ENCODE results near the gene NCDN. TPM values are rescaled to one million over a fixed set of nuclear protein-coding genes. Genes with fewer than 3 reads are reported as not detected.

NCDN gene
- total and polyA plus RNA-seq, 2 donors (not counting 1 experiment from before 2014, with no cell fraction given), result 18.1 to 33.2 TPM

DNA sequence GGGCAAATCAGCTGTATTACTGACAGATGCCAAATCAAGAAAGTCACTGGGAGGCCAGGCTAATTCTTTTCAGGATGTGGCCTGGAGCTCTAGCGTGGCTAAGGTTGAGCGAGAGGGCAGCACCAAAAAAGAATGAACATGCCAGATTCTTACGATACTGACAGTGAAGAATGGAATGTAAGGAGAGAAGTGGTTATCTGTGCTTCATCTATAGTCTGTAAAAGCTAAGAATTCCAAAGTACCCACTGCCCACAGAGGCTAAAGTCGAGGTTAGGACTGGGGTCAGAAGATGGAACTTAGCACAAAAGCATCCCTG, 48.2 kb downstream of the NCDN start:
- no peak overlapping the region for H3K27ac ChIP-seq (ENCODE audit: insufficient read depth, low read length)
- no peak overlapping the region for H3K9ac ChIP-seq (ENCODE audit: insufficient read depth, low read length)
- H3K36me3 ChIP-seq (ENCODE audit: control insufficient read depth, insufficient read depth, low read length), result peaks cover 14% of the 10 kb centered on the region
- no peaks in the 10 kb centered on the region for H3K9me3 ChIP-seq (ENCODE audit: control insufficient read depth, insufficient read depth, low read depth, low read length)
- H3K4me1 ChIP-seq (ENCODE audit: control insufficient read depth, extremely low read depth, insufficient read depth, low read length), result no peaks in the 10 kb centered on the region
- DNase-seq (ENCODE audit: low read depth in 2 of 2), result peak in 1 of 2 donors; percentile 76
- peaks cover 7% of the 10 kb centered on the region for H3K79me2 ChIP-seq (ENCODE audit: control insufficient read depth, insufficient read depth, low read length)
- peaks cover 2% of the 10 kb centered on the region for H4K20me1 ChIP-seq (ENCODE audit: control insufficient read depth, extremely low read depth, insufficient read depth, low read length)
- no peak overlapping the region for H3K4me3 ChIP-seq (replicated peaks in 1 of 4; ENCODE audit: control extremely low read depth in 1 of 4, insufficient read depth in 1 of 4, low read depth in 3 of 4, low read length in 4 of 4)
- H3K27me3 ChIP-seq (ENCODE audit: control insufficient read depth, insufficient read depth, low read length), result no peaks in the 10 kb centered on the region
- no peak overlapping the region for H2AFZ ChIP-seq (ENCODE audit: low read length)
- TF ChIP-seq EZH2 (IDR thresholded peaks at IDR 0.05; ENCODE audit: low read length, missing control alignments), result no peak
- TF ChIP-seq, protein P1, sequence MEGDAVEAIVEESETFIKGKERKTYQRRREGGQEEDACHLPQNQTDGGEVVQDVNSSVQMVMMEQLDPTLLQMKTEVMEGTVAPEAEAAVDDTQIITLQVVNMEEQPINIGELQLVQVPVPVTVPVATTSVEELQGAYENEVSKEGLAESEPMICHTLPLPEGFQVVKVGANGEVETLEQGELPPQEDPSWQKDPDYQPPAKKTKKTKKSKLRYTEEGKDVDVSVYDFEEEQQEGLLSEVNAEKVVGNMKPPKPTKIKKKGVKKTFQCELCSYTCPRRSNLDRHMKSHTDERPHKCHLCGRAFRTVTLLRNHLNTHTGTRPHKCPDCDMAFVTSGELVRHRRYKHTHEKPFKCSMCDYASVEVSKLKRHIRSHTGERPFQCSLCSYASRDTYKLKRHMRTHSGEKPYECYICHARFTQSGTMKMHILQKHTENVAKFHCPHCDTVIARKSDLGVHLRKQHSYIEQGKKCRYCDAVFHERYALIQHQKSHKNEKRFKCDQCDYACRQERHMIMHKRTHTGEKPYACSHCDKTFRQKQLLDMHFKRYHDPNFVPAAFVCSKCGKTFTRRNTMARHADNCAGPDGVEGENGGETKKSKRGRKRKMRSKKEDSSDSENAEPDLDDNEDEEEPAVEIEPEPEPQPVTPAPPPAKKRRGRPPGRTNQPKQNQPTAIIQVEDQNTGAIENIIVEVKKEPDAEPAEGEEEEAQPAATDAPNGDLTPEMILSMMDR (conservative IDR thresholded peaks at IDR 0.05 in 1 of 2, IDR thresholded peaks at IDR 0.05 in 1 of 2; ENCODE audit: low read depth in 1 of 2, low read length in 2 of 2), result no peak
- H3K4me2 ChIP-seq (ENCODE audit: extremely low read depth, insufficient read depth, low read length), result no peak overlapping the region

DNA sequence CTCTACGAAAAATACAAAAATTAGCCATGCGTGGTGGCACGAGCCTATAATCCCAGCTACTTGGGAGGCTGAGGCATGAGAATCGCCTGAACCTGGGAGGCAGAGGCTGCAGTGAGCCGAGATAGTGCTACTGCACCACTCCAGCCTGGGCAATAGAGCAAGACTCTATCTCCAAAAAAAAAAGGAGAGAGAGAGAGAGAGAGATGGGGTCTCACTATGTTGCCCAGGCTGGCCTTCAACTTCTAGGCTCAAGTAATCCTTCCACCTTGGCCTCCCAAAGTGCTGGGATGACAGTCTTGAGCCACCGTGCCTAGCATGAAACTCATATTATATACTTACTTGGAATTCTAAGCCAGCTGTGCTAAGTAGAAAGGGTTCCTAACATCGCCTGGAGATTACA, 54.1 kb downstream of the NCDN start:
- Histone ChIP-seq H3K4me3 (replicated peaks in 1 of 4; ENCODE audit: control extremely low read depth in 1 of 4, insufficient read depth in 1 of 4, low read depth in 3 of 4, low read length in 4 of 4) (no peak overlapping the region), H3K27ac (ENCODE audit: insufficient read depth, low read length) (no peak overlapping the region), H3K9me3 (ENCODE audit: control insufficient read depth, insufficient read depth, low read depth, low read length) (no peaks in the 10 kb centered on the region), H3K36me3 (ENCODE audit: control insufficient read depth, insufficient read depth, low read length) (peaks cover 5% of the 10 kb centered on the region), H3K4me1 (ENCODE audit: control insufficient read depth, extremely low read depth, insufficient read depth, low read length) (no peaks in the 10 kb centered on the region), H3K4me2 (ENCODE audit: extremely low read depth, insufficient read depth, low read length) (no peak overlapping the region), H3K9ac (ENCODE audit: insufficient read depth, low read length) (no peak overlapping the region), H3K79me2 (ENCODE audit: control insufficient read depth, insufficient read depth, low read length) (peaks cover 21% of the 10 kb centered on the region), H3K27me3 (ENCODE audit: control insufficient read depth, insufficient read depth, low read length) (no peaks in the 10 kb centered on the region), H2AFZ (ENCODE audit: low read length) (no peak overlapping the region), H4K20me1 (ENCODE audit: control insufficient read depth, extremely low read depth, insufficient read depth, low read length) (no peaks in the 10 kb centered on the region)
- TF ChIP-seq, protein P1 (conservative IDR thresholded peaks at IDR 0.05 in 1 of 2, IDR thresholded peaks at IDR 0.05 in 1 of 2; ENCODE audit: low read depth in 1 of 2, low read length in 2 of 2), result no peak
- TF ChIP-seq EZH2 (IDR thresholded peaks at IDR 0.05; ENCODE audit: low read length, missing control alignments), result no peak
- no peak for DNase-seq (ENCODE audit: low read depth in 2 of 2)

DNA sequence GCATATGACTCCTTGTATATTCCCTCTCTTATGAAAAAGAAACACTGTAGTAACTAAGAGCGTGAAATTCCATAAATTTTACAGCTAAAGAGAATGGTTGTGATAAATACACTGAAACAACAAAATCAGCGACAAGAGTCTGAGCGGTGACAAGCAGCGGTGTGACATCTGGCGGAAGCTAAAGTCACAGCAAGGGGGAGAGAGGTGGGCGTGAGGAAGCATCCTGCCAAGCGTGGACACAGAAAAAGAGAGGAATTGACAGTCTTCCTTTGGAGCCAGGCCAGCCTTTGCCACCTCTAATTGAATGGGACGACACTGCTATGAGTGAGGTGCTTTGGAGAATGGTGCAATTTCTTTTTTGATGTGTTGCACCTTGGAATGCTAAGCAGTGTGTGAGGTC, 57.8 kb downstream of the NCDN start:
- Histone ChIP-seq H3K9ac (ENCODE audit: insufficient read depth, low read length) (no peak overlapping the region), H3K36me3 (ENCODE audit: control insufficient read depth, insufficient read depth, low read length) (peaks cover 1% of the 10 kb centered on the region), H3K79me2 (ENCODE audit: control insufficient read depth, insufficient read depth, low read length) (peaks cover 15% of the 10 kb centered on the region), H3K4me1 (ENCODE audit: control insufficient read depth, extremely low read depth, insufficient read depth, low read length) (no peaks in the 10 kb centered on the region), H2AFZ (ENCODE audit: low read length) (no peak overlapping the region), H3K27ac (ENCODE audit: insufficient read depth, low read length) (no peak overlapping the region), H3K4me2 (ENCODE audit: extremely low read depth, insufficient read depth, low read length) (no peak overlapping the region), H3K4me3 (replicated peaks in 1 of 4; ENCODE audit: control extremely low read depth in 1 of 4, insufficient read depth in 1 of 4, low read depth in 3 of 4, low read length in 4 of 4) (no peak overlapping the region), H4K20me1 (ENCODE audit: control insufficient read depth, extremely low read depth, insufficient read depth, low read length) (no peaks in the 10 kb centered on the region), H3K9me3 (ENCODE audit: control insufficient read depth, insufficient read depth, low read depth, low read length) (no peaks in the 10 kb centered on the region), H3K27me3 (ENCODE audit: control insufficient read depth, insufficient read depth, low read length) (no peaks in the 10 kb centered on the region)
- no peak for DNase-seq (ENCODE audit: low read depth in 2 of 2)
- TF ChIP-seq, protein P1 (conservative IDR thresholded peaks at IDR 0.05 in 1 of 2, IDR thresholded peaks at IDR 0.05 in 1 of 2; ENCODE audit: low read depth in 1 of 2, low read length in 2 of 2), result no peak
- TF ChIP-seq EZH2 (IDR thresholded peaks at IDR 0.05; ENCODE audit: low read length, missing control alignments), result no peak

Other genes with a start within 250 kb of the NCDN start
- gene KIAA0319L, start 396 bp upstream of the NCDN start, total RNA-seq, result 38.5 and 65.4 TPM in 2 replicates
- 47.6 and 66.1 TPM in 2 replicates for gene KIAA0319L, start 396 bp upstream of the NCDN start, polyA plus RNA-seq
- gene TFAP2E, start 15.5 kb downstream of the NCDN start, total RNA-seq, result 0.26 and 0.83 TPM in 2 replicates
- gene TFAP2E, start 15.5 kb downstream of the NCDN start, polyA plus RNA-seq, result 0.16 and 0.17 TPM in 2 replicates
- gene PSMB2, start 83.7 kb downstream of the NCDN start, total RNA-seq, result 13.9 and 18.3 TPM in 2 replicates
- gene PSMB2, start 83.7 kb downstream of the NCDN start, polyA plus RNA-seq, result 66.8 and 84.0 TPM in 2 replicates
- gene C1orf216, start 161.1 kb downstream of the NCDN start, total RNA-seq, result 16.7 and 19.8 TPM in 2 replicates
- gene C1orf216, start 161.1 kb downstream of the NCDN start, polyA plus RNA-seq, result 18.3 and 24.9 TPM in 2 replicates
- 2.3 and 4.3 TPM in 2 replicates for gene CLSPN, start 212.2 kb downstream of the NCDN start, total RNA-seq
- 10.1 and 24.1 TPM in 2 replicates for gene CLSPN, start 212.2 kb downstream of the NCDN start, polyA plus RNA-seq

All from fibroblast of lung (primary cell).